Nephron (organoid): ENCODE measurements around the gene AZGP1.

Experiments used
- H3K27ac Mint-ChIP-seq, 3 experiments: 2 replicates each; pipeline ENCODE4 v1.8.0; 2020; ENCODE audit warnings: mixed read lengths in 3 of 3, mild to moderate bottlenecking in 2 of 3, moderate library complexity in 1 of 3
- H3K27me3 Mint-ChIP-seq: 2 replicates; pipeline ENCODE4 v1.8.0; 2021; ENCODE audit warnings: low read depth, mild to moderate bottlenecking, moderate library complexity, mixed read lengths
- H3K36me3 Mint-ChIP-seq: 2 replicates; pipeline ENCODE4 v1.8.0; 2020; ENCODE audit warnings: low read depth, mixed read lengths
- H3K4me1 Mint-ChIP-seq: 2 replicates; pipeline ENCODE4 v1.8.0; 2020; ENCODE audit warnings: mixed read lengths
- H3K4me3 Mint-ChIP-seq, 3 experiments: 2 replicates each; pipeline ENCODE4 v1.8.0; 2020; ENCODE audit warnings: mild to moderate bottlenecking in 3 of 3, mixed read lengths in 3 of 3, moderate library complexity in 2 of 3
- H3K9me3 Mint-ChIP-seq: 2 replicates; pipeline ENCODE4 v1.8.0; 2020; ENCODE audit warnings: mixed read lengths
- TF ChIP-seq, protein P1 (sequence below), 3 experiments: fragments of 200-600 bp; sonication (generic); IDR thresholded peaks; one replicate each; pipeline ENCODE4 v1.5.0; 2021; ENCODE audit warnings: antibody characterized with exemption in 3 of 3; ENCODE audit not compliant: unreplicated experiment in 3 of 3

The AZGP1 gene

GRCh38 chr7:99920149-99920548, 55.7 kb downstream of the AZGP1 start:
- H3K9me3 Mint-ChIP-seq, result peaks cover 27% of the 10 kb centered on the region
- peak overlapping the region; percentile 82 to 90 (median 88) for H3K4me3 Mint-ChIP-seq
- H3K27me3 Mint-ChIP-seq, result peaks cover 13% of the 10 kb centered on the region
- no peaks in the 10 kb centered on the region for H3K36me3 Mint-ChIP-seq
- H3K4me1 Mint-ChIP-seq, result no peaks in the 10 kb centered on the region
- H3K27ac Mint-ChIP-seq, result peak overlapping the region in 2 of 3 experiments; percentile 91 to 97
- TF ChIP-seq, protein P1, sequence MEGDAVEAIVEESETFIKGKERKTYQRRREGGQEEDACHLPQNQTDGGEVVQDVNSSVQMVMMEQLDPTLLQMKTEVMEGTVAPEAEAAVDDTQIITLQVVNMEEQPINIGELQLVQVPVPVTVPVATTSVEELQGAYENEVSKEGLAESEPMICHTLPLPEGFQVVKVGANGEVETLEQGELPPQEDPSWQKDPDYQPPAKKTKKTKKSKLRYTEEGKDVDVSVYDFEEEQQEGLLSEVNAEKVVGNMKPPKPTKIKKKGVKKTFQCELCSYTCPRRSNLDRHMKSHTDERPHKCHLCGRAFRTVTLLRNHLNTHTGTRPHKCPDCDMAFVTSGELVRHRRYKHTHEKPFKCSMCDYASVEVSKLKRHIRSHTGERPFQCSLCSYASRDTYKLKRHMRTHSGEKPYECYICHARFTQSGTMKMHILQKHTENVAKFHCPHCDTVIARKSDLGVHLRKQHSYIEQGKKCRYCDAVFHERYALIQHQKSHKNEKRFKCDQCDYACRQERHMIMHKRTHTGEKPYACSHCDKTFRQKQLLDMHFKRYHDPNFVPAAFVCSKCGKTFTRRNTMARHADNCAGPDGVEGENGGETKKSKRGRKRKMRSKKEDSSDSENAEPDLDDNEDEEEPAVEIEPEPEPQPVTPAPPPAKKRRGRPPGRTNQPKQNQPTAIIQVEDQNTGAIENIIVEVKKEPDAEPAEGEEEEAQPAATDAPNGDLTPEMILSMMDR (IDR thresholded peaks at IDR 0.05; ENCODE audit: unreplicated experiment in 3 of 3), result no peak

DNA sequence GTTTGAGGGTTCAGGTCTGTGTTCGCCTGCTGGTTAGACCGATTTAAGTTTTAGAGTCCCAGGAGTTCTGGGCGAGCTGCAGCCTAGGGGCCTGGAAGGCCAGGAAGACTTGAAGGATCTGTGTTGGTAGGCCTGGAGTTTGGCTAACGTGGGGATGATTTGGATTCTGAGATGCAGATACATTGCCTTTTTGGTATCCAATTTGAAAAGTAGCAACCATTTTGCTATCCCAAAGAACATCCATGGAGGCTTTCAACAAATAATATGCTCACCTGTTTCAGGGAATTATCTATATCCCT, 56.1 kb downstream of the AZGP1 start:
- H3K36me3 Mint-ChIP-seq, result no peaks in the 10 kb centered on the region
- TF ChIP-seq, protein P1 (IDR thresholded peaks at IDR 0.05; ENCODE audit: unreplicated experiment in 3 of 3), result no peak
- peak overlapping the region; percentile 82 to 90 (median 88) for H3K4me3 Mint-ChIP-seq
- H3K27ac Mint-ChIP-seq, result peak overlapping the region; percentile 73 to 97 (median 91)
- peaks cover 17% of the 10 kb centered on the region for H3K27me3 Mint-ChIP-seq
- no peaks in the 10 kb centered on the region for H3K4me1 Mint-ChIP-seq
- peaks cover 27% of the 10 kb centered on the region for H3K9me3 Mint-ChIP-seq

DNA sequence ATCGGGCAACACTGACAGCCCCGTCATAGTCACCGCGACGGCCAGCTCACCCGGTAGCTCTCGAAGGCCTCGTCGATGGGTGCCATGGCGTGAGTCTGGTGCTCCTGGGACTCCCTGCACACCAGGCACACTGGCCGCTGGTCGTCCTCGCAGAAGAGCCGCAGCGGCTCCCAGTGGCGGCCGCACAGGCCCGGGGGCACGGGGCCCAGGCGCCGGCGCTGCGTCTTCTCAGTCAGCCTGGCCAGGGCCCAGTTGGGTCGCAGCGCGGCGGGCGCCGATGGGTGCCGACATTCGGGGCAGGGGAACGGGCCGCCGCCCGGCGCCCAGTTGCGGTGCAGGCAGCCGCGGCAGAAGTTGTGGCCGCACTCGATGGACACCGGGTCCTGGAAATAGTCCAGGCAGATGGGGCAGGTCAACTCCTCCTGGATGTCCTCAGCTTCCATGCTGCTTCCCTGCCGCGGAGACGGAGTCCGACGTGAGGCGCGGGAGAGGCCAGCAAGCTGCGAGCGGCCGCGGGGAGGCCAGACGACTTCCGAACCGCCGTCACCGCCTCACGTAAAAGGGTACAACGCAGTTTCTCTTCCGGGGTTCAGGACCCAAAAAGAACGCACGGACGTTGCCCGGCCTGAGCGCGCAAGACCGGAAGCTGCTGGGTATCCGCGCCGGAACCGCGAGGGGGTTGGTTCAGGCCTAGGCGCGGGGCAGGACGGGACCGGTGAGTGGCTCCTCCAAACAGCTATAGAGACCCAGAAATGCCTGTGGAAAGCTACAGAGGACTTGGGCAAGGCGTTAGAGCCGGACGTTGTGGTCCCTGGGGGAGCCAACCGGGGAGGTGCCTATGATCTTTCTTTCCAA, 56.6 kb downstream of the AZGP1 start, which contains the start of gene TRIM4:
Gene TRIM4, minus strand, starts transcription at position 572 of the 855 bp plus-strand sequence. Its CDS starts 129 bp downstream, at position 443.
- TF ChIP-seq, protein P1 (IDR thresholded peaks at IDR 0.05; ENCODE audit: unreplicated experiment in 3 of 3), result no peak
- H3K4me3 Mint-ChIP-seq, result peak within 1 kb of the TSS; percentile 82 to 90 (median 88)
- peak within 1 kb of the TSS; percentile 73 to 97 (median 91) for H3K27ac Mint-ChIP-seq
- H3K4me1 Mint-ChIP-seq, result no peaks in the 10 kb centered on the region
- peaks cover 21% of the 10 kb centered on the region for H3K27me3 Mint-ChIP-seq
- peaks cover 27% of the 10 kb centered on the region for H3K9me3 Mint-ChIP-seq
- no peaks in the 10 kb centered on the region for H3K36me3 Mint-ChIP-seq
